MM.1S (cell line): Measurements from ENCODE around the gene VAV3.

ENCODE experiments used
- DNase-seq: peaks from one replicate; pipeline ENCODE4 v3.0.0-alpha.2; 2015
- H2AFZ ChIP-seq: fragments of 300-600 bp; sonication (generic); 2 replicates; pipeline ENCODE4 v1.6.0; 2016; ENCODE audit warnings: antibody characterized with exemption, low read length
- H3F3A ChIP-seq: fragments of 300-600 bp; sonication (generic); 2 replicates; pipeline ENCODE4 v1.6.1; 2016; ENCODE audit warnings: mild to moderate bottlenecking, antibody characterized with exemption, low read length, moderate library complexity, mixed read lengths; ENCODE audit not compliant: insufficient read depth
- H3K27ac ChIP-seq: fragments of 300-600 bp; sonication (generic); 2 replicates; pipeline ENCODE4 v1.5.1; 2016; ENCODE audit warnings: mild to moderate bottlenecking, low read length
- H3K27me3 ChIP-seq: fragments of 300-600 bp; sonication (generic); replicated peaks from 2 replicates; pipeline ENCODE4 v1.6.0; 2016; ENCODE audit warnings: low read length; ENCODE audit not compliant: insufficient read depth
- H3K36me3 ChIP-seq: fragments of 300-600 bp; sonication (generic); replicated peaks from 2 replicates; pipeline ENCODE4 v1.6.1; 2016; ENCODE audit warnings: mild to moderate bottlenecking, low read length, mixed read lengths; ENCODE audit not compliant: insufficient read depth
- H3K4me1 ChIP-seq: fragments of 300-600 bp; sonication (generic); 2 replicates; pipeline ENCODE4 v1.6.1; 2016; ENCODE audit warnings: low read length, mixed read lengths
- H3K4me2 ChIP-seq: fragments of 300-600 bp; sonication (generic); 2 replicates; pipeline ENCODE4 v1.6.0; 2016; ENCODE audit warnings: low read depth, low read length
- H3K4me3 ChIP-seq: fragments of 300-600 bp; sonication (generic); 2 replicates; pipeline ENCODE4 v1.5.1; 2016; ENCODE audit warnings: low read length, mixed read lengths
- H3K79me2 ChIP-seq: fragments of 300-600 bp; sonication (generic); 2 replicates; pipeline ENCODE4 v1.6.1; 2016; ENCODE audit warnings: mixed run types, low read length, mixed read lengths
- H3K9ac ChIP-seq: fragments of 300-600 bp; sonication (generic); 2 replicates; pipeline ENCODE4 v1.6.1; 2016; ENCODE audit warnings: low read length, mixed read lengths
- H3K9me2 ChIP-seq: fragments of 300-600 bp; sonication (generic); replicated peaks from 2 replicates; pipeline ENCODE4 v1.6.1; 2016; ENCODE audit warnings: mild to moderate bottlenecking, low read length, mixed read lengths; ENCODE audit not compliant: insufficient read depth
- H3K9me3 ChIP-seq: fragments of 300-600 bp; sonication (generic); replicated peaks from 2 replicates; pipeline ENCODE4 v1.6.1; 2016; ENCODE audit warnings: mild to moderate bottlenecking, low read length, mixed read lengths; ENCODE audit not compliant: insufficient read depth
- H4K20me1 ChIP-seq: fragments of 300-600 bp; sonication (generic); 2 replicates; pipeline ENCODE4 v1.6.1; 2016; ENCODE audit warnings: mild to moderate bottlenecking, low read length, moderate library complexity, mixed read lengths; ENCODE audit not compliant: insufficient read depth
- CTCF ChIP-seq: fragments of 300-600 bp; sonication (generic); IDR thresholded peaks from 2 replicates; pipeline ENCODE4 v1.5.1; 2016; ENCODE audit warnings: antibody characterized with exemption, low read length, mixed read lengths
- EZH2 ChIP-seq: fragments of 300-600 bp; sonication (generic); optimal IDR thresholded peaks from 2 replicates; pipeline ENCODE3; 2017; ENCODE audit warnings: low read depth, mild to moderate bottlenecking, antibody characterized with exemption, low read length, mixed read lengths
- EZH2phosphoT487 ChIP-seq: fragments of 300-600 bp; sonication (generic); IDR thresholded peaks from 2 replicates; pipeline ENCODE4 v1.6.1; 2018; ENCODE audit warnings: antibody characterized with exemption, low read length

The VAV3 gene

GRCh38 chr1:107668762-107669161, 296.2 kb downstream of the VAV3 start:
- no peaks in the 10 kb centered on the region for H4K20me1 ChIP-seq
- H3K4me2 ChIP-seq, result no peak overlapping the region
- no peaks in the 10 kb centered on the region for H3F3A ChIP-seq
- no peaks in the 10 kb centered on the region for H3K9me3 ChIP-seq
- H3K4me3 ChIP-seq, result no peak overlapping the region
- no peak for TF ChIP-seq EZH2phosphoT487
- no peak for TF ChIP-seq EZH2
- no peak for TF ChIP-seq CTCF
- H2AFZ ChIP-seq, result no peak overlapping the region
- H3K27me3 ChIP-seq, result no peaks in the 10 kb centered on the region
- no peaks in the 10 kb centered on the region for H3K9me2 ChIP-seq
- H3K4me1 ChIP-seq, result no peaks in the 10 kb centered on the region
- H3K79me2 ChIP-seq, result no peaks in the 10 kb centered on the region
- no peak overlapping the region for H3K27ac ChIP-seq
- H3K36me3 ChIP-seq, result no peaks in the 10 kb centered on the region
- no peak overlapping the region for H3K9ac ChIP-seq
- no peak for DNase-seq

- Histone ChIP-seq H3K9me2 (no peaks in the 10 kb centered on the region), H3K27me3 (no peaks in the 10 kb centered on the region), H3K4me1 (no peaks in the 10 kb centered on the region), H3K4me2 (no peak overlapping the region), H3K9ac (no peak overlapping the region), H3F3A (no peaks in the 10 kb centered on the region), H3K9me3 (no peaks in the 10 kb centered on the region), H2AFZ (no peak overlapping the region), H3K79me2 (no peaks in the 10 kb centered on the region), H3K36me3 (no peaks in the 10 kb centered on the region), H3K4me3 (no peak overlapping the region), H3K27ac (no peak overlapping the region), H4K20me1 (no peaks in the 10 kb centered on the region)
- DNase-seq, result no peak
- TF ChIP-seq CTCF (no peak), EZH2phosphoT487 (no peak), EZH2 (no peak)
Observed at GRCh38 chr1:107666493-107666892, 298.5 kb downstream of the VAV3 start.

GRCh38 chr1:107664982-107665925, 299.7 kb downstream of the VAV3 start:
- H4K20me1 ChIP-seq, result no peaks in the 10 kb centered on the region
- no peaks in the 10 kb centered on the region for H3K36me3 ChIP-seq

More at GRCh38 chr1:107664982-107665925, 299.7 kb downstream of the VAV3 start:
- H3K27ac ChIP-seq, result no peak overlapping the region
- no peaks in the 10 kb centered on the region for H3K9me3 ChIP-seq
- no peak overlapping the region for H3K4me2 ChIP-seq
- TF ChIP-seq EZH2phosphoT487 (no peak), CTCF (no peak), EZH2 (no peak)
- no peak for DNase-seq
- no peaks in the 10 kb centered on the region for H3K79me2 ChIP-seq
- H3F3A ChIP-seq, result no peaks in the 10 kb centered on the region
- no peak overlapping the region for H3K9ac ChIP-seq
- H3K4me3 ChIP-seq, result no peak overlapping the region
- no peaks in the 10 kb centered on the region for H3K9me2 ChIP-seq
- no peak overlapping the region for H2AFZ ChIP-seq
- no peaks in the 10 kb centered on the region for H3K27me3 ChIP-seq
- no peaks in the 10 kb centered on the region for H3K4me1 ChIP-seq
